CD4-positive, alpha-beta T cell treated with Interleukin-2 at 100 ng/mL for 4 hours (primary cell): ENCODE measurements around the gene SIM2.
"Not testable (repeated sequence)": the region's sequence is repeated elsewhere in the genome, so short reads cannot be mapped to it uniquely, and the experiment has no call there.

ENCODE experiments used
- DNase-seq: peaks from one replicate; pipeline ENCODE4 v3.0.0-alpha.2; 2020; ENCODE audit warnings: low spot score

The SIM2 gene, protein sequence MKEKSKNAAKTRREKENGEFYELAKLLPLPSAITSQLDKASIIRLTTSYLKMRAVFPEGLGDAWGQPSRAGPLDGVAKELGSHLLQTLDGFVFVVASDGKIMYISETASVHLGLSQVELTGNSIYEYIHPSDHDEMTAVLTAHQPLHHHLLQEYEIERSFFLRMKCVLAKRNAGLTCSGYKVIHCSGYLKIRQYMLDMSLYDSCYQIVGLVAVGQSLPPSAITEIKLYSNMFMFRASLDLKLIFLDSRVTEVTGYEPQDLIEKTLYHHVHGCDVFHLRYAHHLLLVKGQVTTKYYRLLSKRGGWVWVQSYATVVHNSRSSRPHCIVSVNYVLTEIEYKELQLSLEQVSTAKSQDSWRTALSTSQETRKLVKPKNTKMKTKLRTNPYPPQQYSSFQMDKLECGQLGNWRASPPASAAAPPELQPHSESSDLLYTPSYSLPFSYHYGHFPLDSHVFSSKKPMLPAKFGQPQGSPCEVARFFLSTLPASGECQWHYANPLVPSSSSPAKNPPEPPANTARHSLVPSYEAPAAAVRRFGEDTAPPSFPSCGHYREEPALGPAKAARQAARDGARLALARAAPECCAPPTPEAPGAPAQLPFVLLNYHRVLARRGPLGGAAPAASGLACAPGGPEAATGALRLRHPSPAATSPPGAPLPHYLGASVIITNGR

DNA sequence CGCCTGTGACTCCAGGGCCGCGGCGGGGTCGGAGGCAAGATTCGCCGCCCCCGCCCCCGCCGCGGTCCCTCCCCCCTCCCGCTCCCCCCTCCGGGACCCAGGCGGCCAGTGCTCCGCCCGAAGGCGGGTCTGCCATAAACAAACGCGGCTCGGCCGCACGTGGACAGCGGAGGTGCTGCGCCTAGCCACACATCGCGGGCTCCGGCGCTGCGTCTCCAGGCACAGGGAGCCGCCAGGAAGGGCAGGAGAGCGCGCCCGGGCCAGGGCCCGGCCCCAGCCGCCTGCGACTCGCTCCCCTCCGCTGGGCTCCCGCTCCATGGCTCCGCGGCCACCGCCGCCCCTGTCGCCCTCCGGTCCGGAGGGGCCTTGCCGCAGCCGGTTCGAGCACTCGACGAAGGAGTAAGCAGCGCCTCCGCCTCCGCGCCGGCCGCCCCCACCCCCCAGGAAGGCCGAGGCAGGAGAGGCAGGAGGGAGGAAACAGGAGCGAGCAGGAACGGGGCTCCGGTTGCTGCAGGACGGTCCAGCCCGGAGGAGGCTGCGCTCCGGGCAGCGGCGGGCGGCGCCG is at the start of gene SIM2:
Gene SIM2, plus strand, starts transcription at position 135 of the 565 bp plus-strand sequence. CDS start 632 bp downstream, outside the sequence.
- no peak for DNase-seq

DNA sequence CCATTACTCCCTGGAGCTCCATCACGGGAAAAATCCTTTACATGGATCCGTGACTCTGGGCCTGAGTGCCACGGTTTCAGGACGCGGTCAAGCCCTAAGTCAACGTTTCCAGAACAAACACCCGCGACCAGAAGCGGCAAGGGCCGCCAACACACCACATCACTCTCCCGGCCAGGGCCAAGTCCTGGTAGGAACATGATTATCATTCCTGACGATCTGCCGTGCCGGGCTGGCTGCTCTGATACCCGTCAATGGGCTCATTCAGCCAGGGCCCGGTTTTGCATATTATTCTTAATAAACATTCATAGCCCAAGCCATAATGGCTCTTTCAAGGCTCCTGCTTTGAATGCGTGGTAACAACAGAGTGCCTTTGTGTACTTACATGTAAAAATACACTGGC is 44.6 kb upstream of the SIM2 start:
- no peak for DNase-seq

DNA sequence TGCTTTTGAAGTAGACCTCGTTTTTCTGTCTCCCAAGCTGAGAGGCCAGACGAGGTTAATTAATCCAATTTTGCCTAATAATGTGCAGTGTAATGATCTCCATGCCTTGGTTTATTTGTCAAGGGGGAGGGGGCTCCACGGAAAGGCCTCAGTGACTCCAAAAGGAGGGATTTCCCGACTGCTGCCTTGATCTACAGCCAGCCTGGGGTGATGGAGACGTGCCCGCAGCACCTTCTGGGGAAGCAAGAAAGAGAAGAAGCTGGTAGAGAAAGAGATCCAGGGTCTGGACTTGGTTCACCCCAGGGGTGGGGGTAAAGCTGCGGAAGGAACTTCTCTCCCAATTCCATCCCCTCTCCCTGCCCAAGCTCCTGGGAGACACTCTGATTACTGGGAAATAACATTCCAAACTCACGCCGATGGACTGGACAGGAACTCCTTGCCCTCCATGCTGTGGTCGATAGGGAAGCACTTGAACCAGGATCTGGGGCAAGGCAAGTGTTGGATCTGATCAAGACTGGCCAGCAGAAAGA is 44.1 kb upstream of the SIM2 start:
- no peak for DNase-seq

DNA sequence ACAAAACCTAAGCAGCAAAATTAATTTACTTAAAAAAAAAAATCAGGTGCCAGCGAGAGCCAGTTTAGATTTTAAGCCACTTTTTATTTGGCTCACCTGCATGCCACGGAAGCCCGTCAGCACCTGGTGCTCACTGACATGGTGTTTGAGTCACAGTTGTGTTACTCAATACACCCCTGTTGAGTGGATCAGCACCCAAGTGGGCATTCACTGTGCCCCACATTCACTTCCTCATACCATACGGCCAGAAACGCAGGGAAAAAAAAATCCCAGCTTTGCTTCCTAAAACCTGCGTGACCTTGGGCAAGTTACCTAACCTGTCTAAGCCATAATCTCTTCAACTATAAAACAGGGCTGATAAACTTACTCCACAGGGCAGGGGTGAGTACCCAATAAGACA is 42.8 kb upstream of the SIM2 start:
- no peak for DNase-seq

DNA sequence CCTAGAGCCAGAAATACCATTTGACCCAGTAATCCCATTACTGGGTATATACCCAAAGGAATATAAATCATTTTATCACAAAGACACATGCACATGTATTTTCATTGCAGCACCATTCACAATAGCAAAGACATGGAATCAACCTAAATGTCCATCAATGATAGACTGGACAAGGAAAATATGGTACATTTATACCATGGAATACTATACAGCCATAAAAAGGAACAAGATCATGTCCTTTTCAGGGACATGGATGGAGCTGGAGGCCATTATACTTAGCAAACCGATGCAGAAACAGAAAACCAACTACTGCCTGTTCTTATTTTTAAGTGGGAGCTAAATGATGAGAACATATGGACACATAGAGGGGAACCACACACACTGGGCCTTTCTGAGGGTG is 41.6 kb upstream of the SIM2 start:
- not testable (repeated sequence) for DNase-seq

DNA sequence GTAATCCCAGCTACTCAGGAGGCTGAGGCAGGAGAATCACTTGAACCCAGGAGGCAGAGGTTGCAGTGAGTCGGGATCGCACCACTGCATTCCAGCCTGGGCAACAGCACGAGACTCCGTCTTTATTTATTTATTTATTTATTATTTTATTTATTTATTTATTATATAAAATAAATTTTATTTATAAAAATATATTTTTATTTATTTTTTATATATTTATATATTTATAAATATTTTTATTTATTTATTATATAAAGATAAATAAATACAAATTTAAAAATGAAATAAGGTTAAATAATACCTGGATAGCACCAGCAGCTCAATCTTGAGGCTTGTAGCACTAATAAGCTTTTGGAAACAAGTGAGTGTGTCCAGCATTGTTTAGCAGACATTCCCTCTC is 40.9 kb upstream of the SIM2 start:
- no peak for DNase-seq

DNA sequence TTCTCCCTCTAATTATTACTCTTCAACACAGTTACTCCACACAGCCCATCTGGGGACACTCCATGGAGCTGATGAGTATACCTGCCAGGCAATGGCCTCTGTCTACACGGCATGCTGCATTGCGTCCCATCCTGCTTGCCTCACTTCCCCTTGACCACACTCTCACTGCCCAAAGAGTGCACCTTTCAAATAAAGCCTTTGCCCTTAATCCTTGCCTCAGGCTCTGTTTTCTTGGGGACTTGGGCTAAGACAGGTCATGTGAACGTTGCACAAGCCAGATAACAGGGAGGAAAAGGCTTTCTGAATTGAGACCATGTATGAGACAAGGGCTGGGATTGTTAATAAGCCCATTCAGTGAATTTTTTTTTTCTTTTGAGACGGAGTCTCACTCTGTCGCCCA is 40.0 kb upstream of the SIM2 start:
- no peak for DNase-seq

DNA sequence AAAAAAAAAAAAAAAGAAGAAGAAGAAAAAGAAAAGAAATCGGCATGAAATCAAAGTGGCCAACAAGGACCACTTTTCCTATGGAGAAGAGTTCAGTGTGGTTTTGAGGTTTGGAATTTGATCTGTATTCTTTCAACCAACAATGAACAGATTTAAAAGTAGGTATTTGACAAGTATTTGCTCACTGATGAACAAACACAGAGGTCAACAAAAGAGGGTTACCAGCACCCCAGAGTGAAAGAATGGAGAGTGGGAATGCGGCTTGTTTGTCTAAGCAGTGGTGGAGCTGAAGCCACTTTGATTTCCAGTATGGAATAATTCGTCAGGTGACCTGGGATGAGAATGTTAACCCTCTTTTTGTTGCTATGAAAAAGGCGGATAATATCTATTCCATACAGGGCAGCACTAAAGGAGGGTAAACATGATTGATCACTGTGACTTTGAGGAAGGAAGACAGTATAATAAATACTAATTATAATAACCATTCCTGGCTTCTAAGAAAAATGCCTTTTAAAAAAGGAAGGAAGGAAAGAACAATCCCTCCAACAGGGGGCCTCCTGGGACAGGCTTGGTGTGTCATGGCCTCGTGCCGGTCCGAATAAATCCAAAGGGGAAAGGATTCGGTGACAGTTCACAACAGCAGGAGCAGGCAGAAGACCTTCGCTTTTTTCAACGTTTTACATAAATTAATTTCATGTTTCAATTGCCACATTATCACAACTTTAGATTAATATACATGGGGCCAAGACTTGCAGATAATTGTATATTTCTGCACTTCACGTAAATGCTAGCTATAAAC is 37.2 kb upstream of the SIM2 start:
- no peak for DNase-seq

DNA sequence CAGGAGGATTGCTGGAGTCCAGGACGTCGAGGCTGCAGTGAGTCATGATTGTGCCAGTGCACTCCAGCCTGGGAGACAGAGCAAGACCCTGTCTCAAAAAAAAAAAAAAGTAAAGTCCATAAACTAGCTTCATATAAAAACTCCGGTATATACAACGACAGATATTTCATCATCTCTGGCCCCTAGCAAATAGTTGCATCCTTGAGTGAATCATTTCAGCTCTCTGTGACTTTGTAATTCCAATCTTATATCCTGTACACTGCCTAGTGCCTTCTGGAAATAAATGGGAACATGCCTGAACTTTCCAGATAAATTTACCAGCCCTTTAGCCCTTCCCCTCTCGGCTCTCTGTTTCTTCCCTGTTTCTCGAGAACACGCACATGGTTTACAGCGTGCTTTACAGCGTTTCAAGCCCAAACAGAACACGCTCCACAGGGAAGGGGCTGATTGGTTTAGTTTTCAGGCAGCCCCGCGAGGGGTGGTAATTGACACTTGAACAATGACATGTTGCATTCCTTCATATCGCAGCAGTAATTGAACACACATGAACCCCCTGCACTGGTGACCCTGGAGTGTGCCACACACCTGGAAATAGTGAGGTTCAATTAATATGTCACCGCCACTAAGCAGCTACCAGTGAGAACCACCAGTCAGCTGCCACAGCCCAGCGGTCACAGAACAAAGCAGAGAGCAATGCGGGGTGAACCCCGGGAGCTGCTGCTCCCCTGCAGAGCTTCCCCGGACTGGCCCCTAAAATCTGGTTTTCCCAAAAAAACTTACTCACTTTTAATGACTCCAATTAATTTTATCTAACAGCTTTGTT is 35.7 kb upstream of the SIM2 start:
- DNase-seq, result no peak

DNA sequence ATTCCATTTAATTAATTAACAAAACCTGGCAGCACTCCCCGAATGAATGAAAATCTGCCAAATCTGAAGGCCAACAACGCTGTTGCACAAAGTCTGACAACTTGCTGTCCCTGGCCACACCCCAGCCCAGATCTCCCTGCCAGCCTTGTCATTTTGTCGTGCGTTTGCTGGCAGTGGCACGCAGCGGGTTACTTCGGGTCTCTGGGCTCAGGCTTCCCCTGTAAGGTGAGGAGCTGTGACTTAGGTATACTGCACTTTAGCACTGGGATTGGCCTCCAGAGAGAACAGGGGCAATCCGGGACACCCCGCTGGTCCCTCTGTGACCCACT is 34.3 kb upstream of the SIM2 start:
- DNase-seq, result no peak

DNA sequence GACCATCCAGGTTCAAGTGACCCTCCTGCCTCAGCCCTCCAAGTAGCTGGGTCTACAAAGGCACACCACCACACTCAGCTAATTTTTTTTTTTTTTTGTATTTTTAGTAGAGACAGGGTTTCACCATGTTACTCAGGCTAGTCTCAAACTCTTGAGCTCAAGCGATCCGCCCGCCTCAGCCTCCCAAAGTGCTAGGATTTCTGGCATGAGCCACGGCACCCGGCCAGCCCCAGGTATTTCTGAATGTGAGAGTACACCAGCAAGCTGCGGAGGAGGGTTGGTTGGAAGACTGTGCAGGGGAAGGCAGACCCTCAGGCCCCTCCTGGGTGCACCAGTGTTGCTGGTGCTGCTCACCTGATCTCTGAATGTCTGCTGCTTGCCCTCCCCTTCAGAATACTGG is 33.1 kb upstream of the SIM2 start:
- no peak for DNase-seq

DNA sequence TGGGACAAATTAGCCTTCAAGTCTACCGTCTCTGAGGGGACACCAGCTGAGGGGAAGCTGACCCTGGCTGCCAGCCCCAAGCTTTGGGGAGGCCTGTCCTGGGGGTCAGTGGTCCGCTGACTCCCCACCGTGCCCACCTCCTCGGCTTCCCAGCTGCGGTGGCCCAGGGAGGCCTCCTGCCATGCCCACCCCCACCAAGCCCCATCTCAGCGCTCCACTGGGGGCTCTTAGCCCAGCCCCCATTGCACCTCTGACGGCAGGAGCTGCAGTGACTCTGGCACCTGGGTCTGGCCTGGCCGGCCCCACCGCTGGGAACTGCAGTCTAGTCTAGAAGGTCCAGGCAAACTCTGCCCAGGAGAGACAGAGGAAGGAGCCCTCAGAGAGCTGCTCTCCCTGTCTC is 30.2 kb upstream of the SIM2 start:
- no peak for DNase-seq

DNA sequence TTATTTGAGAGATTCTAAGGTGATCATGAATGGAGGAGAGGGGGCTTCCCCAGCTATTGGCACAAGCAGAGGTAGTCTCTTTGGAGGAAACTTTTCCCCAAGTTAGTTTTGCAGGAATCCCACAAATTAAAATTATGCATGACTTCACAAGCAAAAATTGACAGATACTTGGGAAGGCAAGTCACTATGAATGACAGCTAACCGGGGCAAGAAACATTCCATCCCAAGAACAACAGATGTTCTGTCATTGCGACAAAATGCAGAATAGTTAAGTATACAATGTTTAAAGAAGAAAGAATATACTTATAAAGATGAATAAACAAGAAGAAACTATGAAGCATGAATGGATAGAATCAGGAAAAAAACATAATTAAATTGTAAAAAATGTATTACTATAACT is 27.1 kb upstream of the SIM2 start:
- no peak for DNase-seq

DNA sequence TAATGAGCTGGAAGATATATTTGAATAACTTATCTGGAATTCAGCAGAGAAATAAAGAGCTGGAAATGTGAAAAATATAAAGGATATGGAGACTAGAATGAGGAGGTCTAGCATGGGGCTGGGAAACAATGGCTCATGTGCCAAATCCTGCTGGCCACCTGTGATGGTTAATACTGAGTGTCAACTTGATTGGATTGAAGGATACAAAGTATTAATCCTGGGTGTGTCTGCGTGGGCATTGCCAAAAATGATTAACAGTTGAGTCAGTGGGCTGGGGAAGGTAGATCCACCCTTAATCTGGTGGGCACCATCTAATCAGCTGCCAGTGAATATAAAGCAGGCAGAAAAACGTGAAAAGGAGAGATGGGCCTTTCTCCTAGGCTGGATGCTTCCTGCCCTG is 26.6 kb upstream of the SIM2 start:
- not testable (repeated sequence) for DNase-seq

DNA sequence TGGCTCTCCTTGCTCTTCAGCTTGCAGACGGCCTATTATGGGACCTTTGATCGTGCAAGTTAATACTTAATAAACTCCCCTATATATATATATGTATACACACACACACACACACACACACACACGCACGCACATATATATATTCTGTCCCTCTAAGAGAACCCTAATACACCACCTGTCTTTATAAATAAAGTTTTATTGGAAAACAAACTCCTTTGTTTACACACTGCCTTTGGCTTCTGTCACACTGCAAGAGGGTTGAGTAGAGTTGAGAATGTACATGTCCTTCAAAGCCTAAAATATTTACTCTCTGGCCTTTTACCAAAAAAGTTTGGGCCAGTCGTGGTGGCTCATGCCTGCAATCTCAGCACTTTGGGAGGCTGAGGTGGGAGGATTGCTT is 26.2 kb upstream of the SIM2 start:
- no peak for DNase-seq

DNA sequence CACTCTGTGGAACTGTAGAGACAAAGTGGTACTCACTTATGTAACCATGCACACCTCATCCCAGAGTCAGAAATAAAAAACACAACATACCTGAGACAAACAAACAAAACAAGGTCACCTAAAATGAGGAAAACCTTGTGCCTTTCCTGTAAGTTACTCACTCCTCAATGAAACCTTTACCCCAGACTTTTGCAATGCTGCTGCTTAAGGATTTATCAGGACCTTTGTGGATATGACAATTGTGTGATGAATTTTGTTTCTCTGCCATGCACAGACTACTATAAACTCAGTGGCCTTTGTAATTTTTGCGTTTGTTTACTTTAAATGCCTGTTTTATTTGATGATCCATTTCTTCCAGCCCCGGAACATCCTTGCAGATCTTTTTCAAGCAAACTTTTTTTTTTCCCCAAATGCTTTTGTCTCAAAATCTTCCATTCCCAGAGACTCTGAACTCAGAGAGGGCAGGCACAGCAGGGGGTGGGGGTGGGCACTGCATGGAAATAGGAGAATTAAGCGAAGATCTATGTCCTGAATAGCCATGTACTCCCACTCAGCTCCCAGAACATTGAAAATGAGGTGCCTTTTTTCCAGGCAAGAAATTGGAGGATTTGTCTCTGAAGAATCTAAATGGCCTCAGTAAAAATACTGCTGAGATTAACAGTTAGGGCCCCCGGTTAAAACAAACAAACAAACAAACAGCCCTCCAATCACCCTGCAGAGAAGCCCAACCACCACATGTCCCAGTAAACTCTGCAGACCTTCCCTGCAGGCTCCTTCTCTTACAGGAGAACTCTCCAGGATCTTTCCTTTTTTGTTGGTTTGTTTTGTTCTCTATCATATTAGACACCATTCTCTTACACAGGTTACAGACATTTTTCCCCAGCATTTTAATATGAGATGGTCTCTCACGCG is 22.6 kb upstream of the SIM2 start:
- no peak for DNase-seq

DNA sequence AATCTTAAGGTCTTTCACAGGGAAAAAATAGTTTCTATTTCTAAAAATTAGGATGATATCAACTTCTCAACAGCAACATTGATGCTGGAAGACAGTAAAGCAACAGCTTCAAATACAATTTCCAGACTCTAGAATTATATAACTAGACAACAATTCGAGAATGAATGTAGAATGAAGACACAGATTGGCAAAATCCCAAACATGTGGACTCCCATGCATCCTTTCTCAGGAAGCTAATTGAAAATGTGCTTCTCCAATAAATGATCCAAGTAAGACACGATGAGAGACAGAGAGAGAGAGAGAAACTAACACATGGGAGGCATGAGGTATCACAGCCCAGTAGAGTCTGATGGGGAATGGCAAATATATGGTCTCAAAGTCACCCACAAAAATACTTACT is 21.5 kb upstream of the SIM2 start:
- DNase-seq, result no peak

DNA sequence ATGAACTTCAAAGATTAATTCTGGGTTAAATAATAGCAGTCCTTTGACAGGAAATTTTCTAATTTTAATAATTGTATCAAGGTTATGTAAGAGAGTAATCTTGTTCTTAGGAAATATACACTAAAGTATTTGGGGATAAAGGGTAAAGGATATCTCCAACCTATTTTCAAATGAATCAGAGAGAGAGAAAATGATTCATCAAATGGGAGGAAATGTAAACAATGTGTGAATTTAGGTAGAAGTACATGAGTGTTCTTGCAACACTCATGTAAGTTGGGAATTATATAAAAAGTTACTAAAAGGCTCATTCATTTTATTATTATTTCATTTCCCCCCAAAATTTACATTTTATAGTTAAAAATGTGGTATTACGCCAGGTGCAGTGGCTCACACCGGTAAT is 20.4 kb upstream of the SIM2 start:
- no peak for DNase-seq

DNA sequence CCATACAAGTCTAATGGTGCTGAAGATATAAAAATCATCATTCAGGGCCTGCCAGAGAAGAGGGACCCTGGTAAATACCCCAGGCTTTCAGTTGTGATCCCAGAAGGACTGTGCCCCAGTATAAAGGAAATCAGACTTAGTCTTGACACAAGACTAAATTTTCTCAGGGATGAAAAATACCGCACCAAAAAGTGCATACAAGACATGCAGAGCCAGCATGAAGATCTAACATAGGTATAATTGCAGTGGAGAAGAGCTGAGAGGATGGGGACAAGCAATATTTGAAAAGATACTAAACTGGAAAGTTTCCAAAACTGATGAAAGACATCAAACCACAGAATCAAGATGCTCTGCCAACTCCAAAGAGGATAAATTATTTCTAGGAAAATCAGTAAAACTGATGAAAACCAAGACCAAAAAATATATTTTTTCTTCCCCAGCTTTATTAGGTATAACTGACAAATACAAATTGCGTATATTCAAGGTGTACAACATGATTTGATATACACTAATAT is 17.7 kb upstream of the SIM2 start:
- DNase-seq, result no peak
